GM23338 (cell line): ENCODE data around the gene HEATR5B. TPM values are rescaled to one million over a fixed set of nuclear protein-coding genes. Genes with fewer than 3 reads are reported as not detected.

ENCODE experiments used
- ATAC-seq: fragments of 200-7000 bp; cut with Tn5 transposase; 3 replicates; pipeline ENCODE4 v1.9.1; 2020
- DNase-seq: peaks from one replicate; pipeline ENCODE4 v3.0.0-alpha.2; 2015; ENCODE audit warnings: low spot score
- H2AFZ ChIP-seq: fragments of 200-600 bp; sonication (generic); 2 replicates; pipeline ENCODE4 v1.8.0; 2016; ENCODE audit warnings: antibody characterized with exemption, mild to moderate bottlenecking, moderate library complexity
- H3F3A ChIP-seq: fragments of 200-600 bp; sonication (generic); replicated peaks from 2 replicates; pipeline ENCODE4 v1.8.0; 2017; ENCODE audit warnings: antibody characterized with exemption, mixed run types, low read depth
- H3K27ac ChIP-seq: fragments of 200-600 bp; sonication (generic); 2 replicates; pipeline ENCODE4 v1.6.1; 2016; ENCODE audit warnings: low read depth
- H3K27me3 ChIP-seq: fragments of 200-600 bp; sonication (generic); 2 replicates; pipeline ENCODE4 v1.8.0; 2016; ENCODE audit warnings: mild to moderate bottlenecking, mixed run types, moderate library complexity; ENCODE audit not compliant: insufficient read depth
- H3K36me3 ChIP-seq: fragments of 200-600 bp; sonication (generic); 2 replicates; pipeline ENCODE4 v1.8.0; 2016; ENCODE audit warnings: mild to moderate bottlenecking; ENCODE audit not compliant: insufficient read depth
- H3K4me1 ChIP-seq: fragments of 200-600 bp; sonication (generic); 2 replicates; pipeline ENCODE4 v1.8.0; 2016; ENCODE audit warnings: mild to moderate bottlenecking, moderate library complexity; ENCODE audit not compliant: insufficient read depth
- H3K4me2 ChIP-seq: fragments of 200-600 bp; sonication (generic); 2 replicates; pipeline ENCODE4 v1.7.1; 2017; ENCODE audit warnings: mixed run types
- H3K4me3 ChIP-seq: fragments of 200-600 bp; sonication (generic); 2 replicates; pipeline ENCODE4 v1.6.1; 2016; ENCODE audit warnings: mixed run types
- H3K79me2 ChIP-seq: fragments of 200-600 bp; sonication (generic); replicated peaks from 2 replicates; pipeline ENCODE4 v1.8.0; 2017; ENCODE audit warnings: mild to moderate bottlenecking; ENCODE audit not compliant: insufficient read depth
- H3K9me2 ChIP-seq: fragments of 200-600 bp; sonication (generic); 2 replicates; pipeline ENCODE4 v1.8.0; 2017; ENCODE audit not compliant: insufficient read depth
- H4K20me1 ChIP-seq: fragments of 200-600 bp; sonication (generic); replicated peaks from 2 replicates; pipeline ENCODE4 v1.8.0; 2017; ENCODE audit warnings: mild to moderate bottlenecking; ENCODE audit not compliant: insufficient read depth
- H3K27ac Mint-ChIP-seq: 2 replicates; pipeline ENCODE4 v1.8.0; 2020; ENCODE audit warnings: inconsistent platforms, mild to moderate bottlenecking, moderate library complexity, mixed read lengths
- H3K27me3 Mint-ChIP-seq: 3 replicates; pipeline ENCODE4 v1.8.0; 2022; ENCODE audit warnings: low read depth, mild to moderate bottlenecking, moderate library complexity, mixed read lengths, inconsistent platforms; ENCODE audit not compliant: insufficient read depth, poor library complexity
- H3K36me3 Mint-ChIP-seq: 3 replicates; pipeline ENCODE4 v1.8.0; 2021; ENCODE audit warnings: low read depth, mild to moderate bottlenecking, inconsistent platforms, moderate library complexity, mixed read lengths
- H3K4me1 Mint-ChIP-seq: 3 replicates; pipeline ENCODE4 v1.8.0; 2020; ENCODE audit warnings: mild to moderate bottlenecking, inconsistent platforms, mixed read lengths
- H3K4me3 Mint-ChIP-seq: 3 replicates; pipeline ENCODE4 v1.8.0; 2021; ENCODE audit warnings: moderate library complexity, mild to moderate bottlenecking, inconsistent platforms, mixed read lengths
- H3K9me3 Mint-ChIP-seq: 3 replicates; pipeline ENCODE4 v1.8.0; 2020; ENCODE audit warnings: moderate library complexity, mild to moderate bottlenecking, inconsistent platforms, mixed read lengths
- CREB1 ChIP-seq: fragments of 250-450 bp; sonication (Bioruptor Pico); IDR thresholded peaks from 2 replicates; pipeline ENCODE4 v1.5.0; 2020; ENCODE audit warnings: low read depth, mild to moderate bottlenecking, moderate library complexity
- EZH2 ChIP-seq: fragments of 200-600 bp; sonication (generic); IDR thresholded peaks from one replicate; pipeline ENCODE4 v1.8.0; 2017; ENCODE audit warnings: antibody characterized with exemption, mild to moderate bottlenecking, low read depth; ENCODE audit not compliant: unreplicated experiment
- EZH2phosphoT487 ChIP-seq: fragments of 200-600 bp; sonication (generic); IDR thresholded peaks from one replicate; pipeline ENCODE4 v1.8.1; 2018; ENCODE audit warnings: antibody characterized with exemption; ENCODE audit not compliant: unreplicated experiment
- JUNB ChIP-seq: IDR thresholded peaks from one replicate; pipeline ENCODE4 v1.6.1; 2016; ENCODE audit warnings: antibody characterized with exemption; ENCODE audit not compliant: unreplicated experiment
- NANOG ChIP-seq: IDR thresholded peaks from 2 replicates; pipeline ENCODE4 v1.6.1; 2016; ENCODE audit warnings: antibody characterized with exemption, borderline replicate concordance
- POLR2AphosphoS5 ChIP-seq: IDR thresholded peaks from 2 replicates; pipeline ENCODE4 v1.6.1; 2016; ENCODE audit warnings: antibody characterized with exemption, low read depth
- ZNF114 ChIP-seq: fragments of 250-450 bp; sonication (Bioruptor Pico); IDR thresholded peaks from 2 replicates; pipeline ENCODE4 v1.5.0; 2020; ENCODE audit warnings: mild to moderate bottlenecking, moderate library complexity
- ZNF331 ChIP-seq: fragments of 250-450 bp; sonication (Bioruptor Pico); IDR thresholded peaks from 2 replicates; pipeline ENCODE4 v1.5.0; 2020; ENCODE audit warnings: low read depth, mild to moderate bottlenecking, moderate library complexity
- polyA plus RNA-seq: library from polyadenylated mRNA; unstranded; fragments of >200 nt; fragmentation: Nextera tagmentation; extraction: Ambion mirVana; gene quantifications from 2 replicates; pipeline ENCODE4 v1.2.1, GENCODE V29; 2016
- total RNA-seq: library from RNA; depleted of rRNA; stranded (reverse); fragments of >200 nt; shearing (Covaris generic); gene quantifications from 2 replicates; pipeline ENCODE4 v1.2.3, GENCODE V29; 2014
- TF ChIP-seq, protein P1 (sequence below): IDR thresholded peaks from one replicate; pipeline ENCODE4 v1.6.1; 2018; ENCODE audit warnings: antibody characterized with exemption; ENCODE audit not compliant: unreplicated experiment
- TF ChIP-seq, protein P2 (sequence below), 2 experiments: fragments of 200-600 bp in 1 of 2; sonication (generic) in 1 of 2; conservative IDR thresholded peaks; 2 replicates each; pipeline versions ENCODE4 v1.5.1 to v1.6.1; 2016 to 2017; ENCODE audit warnings: antibody characterized with exemption in 2 of 2, low read depth in 2 of 2, mild to moderate bottlenecking in 2 of 2, moderate library complexity in 1 of 2

HEATR5B gene
- total and polyA plus RNA-seq, 2 experiments from 2014 or later: 4.0 to 18.8 TPM

DNA sequence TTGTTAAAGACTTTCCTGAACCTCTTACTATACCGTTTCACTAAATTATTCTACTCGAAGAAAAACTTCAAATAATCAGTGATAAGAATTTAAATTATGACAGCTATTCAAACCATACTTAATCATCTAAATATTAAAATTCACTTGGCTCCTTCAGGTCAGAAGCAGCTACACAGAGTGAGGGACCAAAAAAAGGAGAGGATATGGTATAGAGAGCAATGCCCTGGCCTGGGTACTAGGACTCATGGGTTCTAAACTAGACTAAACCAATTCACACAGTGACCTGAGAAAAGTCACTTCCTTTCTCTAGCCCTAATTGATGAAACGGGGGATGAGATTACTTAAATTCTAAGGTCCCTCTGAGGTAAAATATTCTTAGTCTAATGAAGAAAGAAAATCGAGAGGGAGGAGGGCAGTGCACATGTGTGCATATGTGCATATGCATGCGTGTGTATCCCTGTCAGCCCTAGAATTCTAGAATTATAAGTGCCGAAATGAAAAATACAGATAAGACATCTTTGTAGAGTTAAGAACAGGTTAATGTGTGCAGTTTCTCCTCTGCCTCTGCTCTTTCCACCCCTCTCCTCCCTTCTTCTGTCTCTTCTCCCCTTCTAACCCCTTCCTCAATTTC is 129.1 kb downstream of the HEATR5B start:
- ATAC-seq: no peak
- H4K20me1 ChIP-seq: 0 out of 2 replicates have a peak, but pooled peaks cover 6% of the 10 kb centered on the region

GRCh38 chr2:36952748-36953197 is 131.4 kb downstream of the HEATR5B start:
- Histone ChIP-seq H3K9me2 (no peaks in the 10 kb centered on the region), H3F3A (peaks cover 3% of the 10 kb centered on the region; the same call in 1 of the 2 replicates), H3K27me3 (no peaks in the 10 kb centered on the region), H3K4me1 (peaks cover 62% of the 10 kb centered on the region), H2AFZ (no peak overlapping the region), H3K4me2 (peak overlapping the region; percentile 24; the same call in 1 of the 2 replicates), H3K4me3 (no peak overlapping the region), H3K36me3 (no peaks in the 10 kb centered on the region), H3K79me2 (peaks cover 94% of the 10 kb centered on the region), H3K27ac (peak overlapping the region; percentile 5; the same call in 1 of the 2 replicates), H4K20me1 (0 out of 2 replicates have a peak, but pooled peaks cover 6% of the 10 kb centered on the region)
- peak overlapping the region; percentile 74 for H3K27ac Mint-ChIP-seq
- DNase-seq (peak; percentile 75), ATAC-seq (peak; percentile 85)
- H3K9me3 Mint-ChIP-seq: no peaks in the 10 kb centered on the region
- H3K4me1 Mint-ChIP-seq: peaks cover 54% of the 10 kb centered on the region
- no peak overlapping the region; the same call in 2 of the 3 replicates for H3K4me3 Mint-ChIP-seq
- peaks cover 4% of the 10 kb centered on the region for H3K27me3 Mint-ChIP-seq
- H3K36me3 Mint-ChIP-seq: no peaks in the 10 kb centered on the region
- TF ChIP-seq NANOG (no peak), JUNB (no peak), POLR2AphosphoS5 (no peak), EZH2 (no peak), ZNF331 (CRISPR knock-in tag) (no peak), ZNF114 (CRISPR knock-in tag) (no peak), CREB1 (CRISPR knock-in tag) (no peak), EZH2phosphoT487 (no peak)
- TF ChIP-seq, protein P1, sequence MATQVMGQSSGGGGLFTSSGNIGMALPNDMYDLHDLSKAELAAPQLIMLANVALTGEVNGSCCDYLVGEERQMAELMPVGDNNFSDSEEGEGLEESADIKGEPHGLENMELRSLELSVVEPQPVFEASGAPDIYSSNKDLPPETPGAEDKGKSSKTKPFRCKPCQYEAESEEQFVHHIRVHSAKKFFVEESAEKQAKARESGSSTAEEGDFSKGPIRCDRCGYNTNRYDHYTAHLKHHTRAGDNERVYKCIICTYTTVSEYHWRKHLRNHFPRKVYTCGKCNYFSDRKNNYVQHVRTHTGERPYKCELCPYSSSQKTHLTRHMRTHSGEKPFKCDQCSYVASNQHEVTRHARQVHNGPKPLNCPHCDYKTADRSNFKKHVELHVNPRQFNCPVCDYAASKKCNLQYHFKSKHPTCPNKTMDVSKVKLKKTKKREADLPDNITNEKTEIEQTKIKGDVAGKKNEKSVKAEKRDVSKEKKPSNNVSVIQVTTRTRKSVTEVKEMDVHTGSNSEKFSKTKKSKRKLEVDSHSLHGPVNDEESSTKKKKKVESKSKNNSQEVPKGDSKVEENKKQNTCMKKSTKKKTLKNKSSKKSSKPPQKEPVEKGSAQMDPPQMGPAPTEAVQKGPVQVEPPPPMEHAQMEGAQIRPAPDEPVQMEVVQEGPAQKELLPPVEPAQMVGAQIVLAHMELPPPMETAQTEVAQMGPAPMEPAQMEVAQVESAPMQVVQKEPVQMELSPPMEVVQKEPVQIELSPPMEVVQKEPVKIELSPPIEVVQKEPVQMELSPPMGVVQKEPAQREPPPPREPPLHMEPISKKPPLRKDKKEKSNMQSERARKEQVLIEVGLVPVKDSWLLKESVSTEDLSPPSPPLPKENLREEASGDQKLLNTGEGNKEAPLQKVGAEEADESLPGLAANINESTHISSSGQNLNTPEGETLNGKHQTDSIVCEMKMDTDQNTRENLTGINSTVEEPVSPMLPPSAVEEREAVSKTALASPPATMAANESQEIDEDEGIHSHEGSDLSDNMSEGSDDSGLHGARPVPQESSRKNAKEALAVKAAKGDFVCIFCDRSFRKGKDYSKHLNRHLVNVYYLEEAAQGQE: no peak
- TF ChIP-seq, protein P2, sequence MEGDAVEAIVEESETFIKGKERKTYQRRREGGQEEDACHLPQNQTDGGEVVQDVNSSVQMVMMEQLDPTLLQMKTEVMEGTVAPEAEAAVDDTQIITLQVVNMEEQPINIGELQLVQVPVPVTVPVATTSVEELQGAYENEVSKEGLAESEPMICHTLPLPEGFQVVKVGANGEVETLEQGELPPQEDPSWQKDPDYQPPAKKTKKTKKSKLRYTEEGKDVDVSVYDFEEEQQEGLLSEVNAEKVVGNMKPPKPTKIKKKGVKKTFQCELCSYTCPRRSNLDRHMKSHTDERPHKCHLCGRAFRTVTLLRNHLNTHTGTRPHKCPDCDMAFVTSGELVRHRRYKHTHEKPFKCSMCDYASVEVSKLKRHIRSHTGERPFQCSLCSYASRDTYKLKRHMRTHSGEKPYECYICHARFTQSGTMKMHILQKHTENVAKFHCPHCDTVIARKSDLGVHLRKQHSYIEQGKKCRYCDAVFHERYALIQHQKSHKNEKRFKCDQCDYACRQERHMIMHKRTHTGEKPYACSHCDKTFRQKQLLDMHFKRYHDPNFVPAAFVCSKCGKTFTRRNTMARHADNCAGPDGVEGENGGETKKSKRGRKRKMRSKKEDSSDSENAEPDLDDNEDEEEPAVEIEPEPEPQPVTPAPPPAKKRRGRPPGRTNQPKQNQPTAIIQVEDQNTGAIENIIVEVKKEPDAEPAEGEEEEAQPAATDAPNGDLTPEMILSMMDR (conservative IDR thresholded peaks at IDR 0.05; ENCODE audit: low read depth in 2 of 2): no peak

More for the DNA sequence above, 129.1 kb downstream of the HEATR5B start:
- Histone ChIP-seq H3K4me2 (no peak overlapping the region), H3K79me2 (peaks cover 98% of the 10 kb centered on the region), H2AFZ (no peak overlapping the region), H3K4me1 (peaks cover 73% of the 10 kb centered on the region), H3K9me2 (no peaks in the 10 kb centered on the region), H3K27ac (no peak overlapping the region), H3K27me3 (no peaks in the 10 kb centered on the region), H3K36me3 (no peaks in the 10 kb centered on the region), H3F3A (peaks cover 3% of the 10 kb centered on the region; the same call in 1 of the 2 replicates), H3K4me3 (no peak overlapping the region)
- no peaks in the 10 kb centered on the region for H3K9me3 Mint-ChIP-seq
- H3K4me3 Mint-ChIP-seq: no peak overlapping the region
- no peak overlapping the region; the same call in 1 of the 2 replicates for H3K27ac Mint-ChIP-seq
- TF ChIP-seq ZNF114 (CRISPR knock-in tag) (no peak), JUNB (no peak), ZNF331 (CRISPR knock-in tag) (no peak)
- no peaks in the 10 kb centered on the region for H3K36me3 Mint-ChIP-seq
- H3K27me3 Mint-ChIP-seq: peaks cover 4% of the 10 kb centered on the region
- H3K4me1 Mint-ChIP-seq: peaks cover 53% of the 10 kb centered on the region
- no peak for DNase-seq
